ENCODE measurements around the gene ABCA2. TPM values are rescaled to one million over a fixed set of nuclear protein-coding genes. Genes with fewer than 3 reads are reported as not detected.
A peak's percentile ranks its signal among the peaks of the same experiment; 100 is the strongest.

ABCA2 gene
- total and polyA plus RNA-seq, 9 of the 15 experiments (the other 6 are each of a cell fraction or from before 2014, with no cell fraction given) = 0.69 to 16.3 (median 6.1) TPM; not detected in 2

GRCh38 chr9:137068539-137069507, 40.8 kb upstream of the ABCA2 start:
- intact Hi-C loops (cut with micrococcal nuclease) = loop anchor here (2.0 kb wide), 1 partner anchor 18 kb away; the partner anchor contains the start of gene MAN1B1
- no peak for TF ChIP-seq BCLAF1 (IDR thresholded peaks at IDR 0.05; ENCODE audit: borderline replicate concordance in 1 of 2, control insufficient read depth in 1 of 2, low read depth in 2 of 2, low read length in 1 of 2)
- TF ChIP-seq CHD4 (IDR thresholded peaks at IDR 0.05; ENCODE audit: insufficient read depth, insufficient replicate concordance, low read depth, low read length, poor library complexity, severe bottlenecking) = no peak
- TF ChIP-seq EWSR1 (IDR thresholded peaks at IDR 0.05; ENCODE audit: borderline replicate concordance, low read depth, partially characterized antibody) = no peak
- no peak for TF ChIP-seq KLF16 (IDR thresholded peaks at IDR 0.05)
- no peak for TF ChIP-seq ID3 (CRISPR knock-in tag; IDR thresholded peaks at IDR 0.05)
- no peak for TF ChIP-seq ID3 (tag; IDR thresholded peaks at IDR 0.05)
- TF ChIP-seq SMAD1 (IDR thresholded peaks at IDR 0.05; ENCODE audit: low read depth, low read length, partially characterized antibody) = no peak
- no peak for TF ChIP-seq TBP (optimal IDR thresholded peaks at IDR 0.05; ENCODE audit: low read depth, low read length)
- no peak for TF ChIP-seq ATF7 (IDR thresholded peaks at IDR 0.05)
- TF ChIP-seq, protein P1, sequence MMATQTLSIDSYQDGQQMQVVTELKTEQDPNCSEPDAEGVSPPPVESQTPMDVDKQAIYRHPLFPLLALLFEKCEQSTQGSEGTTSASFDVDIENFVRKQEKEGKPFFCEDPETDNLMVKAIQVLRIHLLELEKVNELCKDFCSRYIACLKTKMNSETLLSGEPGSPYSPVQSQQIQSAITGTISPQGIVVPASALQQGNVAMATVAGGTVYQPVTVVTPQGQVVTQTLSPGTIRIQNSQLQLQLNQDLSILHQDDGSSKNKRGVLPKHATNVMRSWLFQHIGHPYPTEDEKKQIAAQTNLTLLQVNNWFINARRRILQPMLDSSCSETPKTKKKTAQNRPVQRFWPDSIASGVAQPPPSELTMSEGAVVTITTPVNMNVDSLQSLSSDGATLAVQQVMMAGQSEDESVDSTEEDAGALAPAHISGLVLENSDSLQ (IDR thresholded peaks at IDR 0.05) = peak; percentile 82
- TF ChIP-seq ARHGAP35 (IDR thresholded peaks at IDR 0.05; ENCODE audit: partially characterized antibody) = no peak
- TF ChIP-seq, protein P2, sequence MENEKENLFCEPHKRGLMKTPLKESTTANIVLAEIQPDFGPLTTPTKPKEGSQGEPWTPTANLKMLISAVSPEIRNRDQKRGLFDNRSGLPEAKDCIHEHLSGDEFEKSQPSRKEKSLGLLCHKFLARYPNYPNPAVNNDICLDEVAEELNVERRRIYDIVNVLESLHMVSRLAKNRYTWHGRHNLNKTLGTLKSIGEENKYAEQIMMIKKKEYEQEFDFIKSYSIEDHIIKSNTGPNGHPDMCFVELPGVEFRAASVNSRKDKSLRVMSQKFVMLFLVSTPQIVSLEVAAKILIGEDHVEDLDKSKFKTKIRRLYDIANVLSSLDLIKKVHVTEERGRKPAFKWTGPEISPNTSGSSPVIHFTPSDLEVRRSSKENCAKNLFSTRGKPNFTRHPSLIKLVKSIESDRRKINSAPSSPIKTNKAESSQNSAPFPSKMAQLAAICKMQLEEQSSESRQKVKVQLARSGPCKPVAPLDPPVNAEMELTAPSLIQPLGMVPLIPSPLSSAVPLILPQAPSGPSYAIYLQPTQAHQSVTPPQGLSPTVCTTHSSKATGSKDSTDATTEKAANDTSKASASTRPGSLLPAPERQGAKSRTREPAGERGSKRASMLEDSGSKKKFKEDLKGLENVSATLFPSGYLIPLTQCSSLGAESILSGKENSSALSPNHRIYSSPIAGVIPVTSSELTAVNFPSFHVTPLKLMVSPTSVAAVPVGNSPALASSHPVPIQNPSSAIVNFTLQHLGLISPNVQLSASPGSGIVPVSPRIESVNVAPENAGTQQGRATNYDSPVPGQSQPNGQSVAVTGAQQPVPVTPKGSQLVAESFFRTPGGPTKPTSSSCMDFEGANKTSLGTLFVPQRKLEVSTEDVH (IDR thresholded peaks at IDR 0.05; ENCODE audit: low read depth, partially characterized antibody) = no peak

More at GRCh38 chr9:137068539-137069507, 40.8 kb upstream of the ABCA2 start:
- H4K20me1 ChIP-seq (replicated peaks; ENCODE audit: control insufficient read depth, insufficient read depth, low read length) = peaks cover 19% of the 10 kb centered on the region
- ATAC-seq = no peak
- H3K4me3 ChIP-seq = peak overlapping the region; percentile 65
- CTCF ChIA-PET (ENCODE audit: low intra/inter-chr PET ratio) = interaction anchor here (0.6 to 0.9 kb wide), 3 partner anchors 23 to 831 kb away, joined by 3 to 5 read pairs (median 4); partner anchors contain the start of gene NPDC1
- no peaks in the 10 kb centered on the region for H3K27me3 ChIP-seq (ENCODE audit: control insufficient read depth in 2 of 2, insufficient read depth in 2 of 2, low read length in 2 of 2)
- H2AFZ ChIP-seq (ENCODE audit: low read depth, low read length) = no peak overlapping the region
- peaks cover 32 to 83% of the 10 kb centered on the region in 2 experiments for H3K4me1 ChIP-seq (replicated peaks in 1 of 2; ENCODE audit: control insufficient read depth in 2 of 2, insufficient read depth in 2 of 2, low read length in 2 of 2)
- in situ Hi-C loops (cut with MboI) = no loop called here
- H3K9me3 ChIP-seq (replicated peaks; ENCODE audit: control insufficient read depth, insufficient read depth, low read depth, low read length) = no peaks in the 10 kb centered on the region
- H3K9ac ChIP-seq (ENCODE audit: insufficient read depth in 1 of 2, low read depth in 2 of 2, low read length in 2 of 2) = peak overlapping the region; percentile 86 to 94; a peak in 3 of 4 replicates
- H3K4me2 ChIP-seq (ENCODE audit: insufficient read depth, low read length) = peak overlapping the region; percentile 91
- no peak for FAIRE-seq
- POLR2A ChIA-PET = interaction anchor here (0.9 to 2.5 kb wide), 6 partner anchors 10 to 156 kb away, joined by 4 to 14 read pairs (median 6); partner anchors contain the start of genes ENTPD2 and MAN1B1
- H3K27ac ChIP-seq (ENCODE audit: extremely low read depth, low read depth, low read length) = peak overlapping the region; percentile 4; the same call in 2 of the 3 replicates
- H3K36me3 ChIP-seq (ENCODE audit: control insufficient read depth, insufficient read depth, low read length) = peaks cover 37% of the 10 kb centered on the region; the same call in 2 of the 3 replicates
- DNase-seq (ENCODE audit: extremely low read depth in 1 of 4, low spot score in 3 of 4) = no peak
- TSS peak; percentile 39 for BruUV-seq (replicated peaks)
- peaks cover 8% of the 10 kb centered on the region for H3K9me1 ChIP-seq (ENCODE audit: control insufficient read depth, insufficient read depth, low read length)
- H3K79me2 ChIP-seq (ENCODE audit: control insufficient read depth, insufficient read depth, low read length) = peaks cover 39% of the 10 kb centered on the region
- WGBS (ENCODE audit: insufficient coverage, low coverage, missing lambda C conversion rate) = 52% methylated on average over 14 of the region's 17 CpGs
